Caco-2 (cell line): ENCODE measurements around the gene TCL1A. TPM values are rescaled to one million over a fixed set of nuclear protein-coding genes. Genes with fewer than 3 reads are reported as not detected.

Experiments used
- BruUV-seq: library from RNA; stranded (reverse); fragments of 400-500 nt; replicated peaks from 2 replicates; lab custom pipeline; 2021; lab: Mats Ljungman, UMichigan
- CTCF ChIA-PET: fragments of 300-600 bp; sonication (Branson Sonifier 250); formaldehyde crosslinking; loops from one replicate; lab custom pipeline; 2022; ENCODE audit warnings: antibody characterized with exemption; lab: Charles Lee
- POLR2A ChIA-PET: fragments of 300-600 bp; sonication (Branson Sonifier 250); formaldehyde crosslinking; loops from one replicate; lab custom pipeline; 2022; ENCODE audit warnings: antibody characterized with exemption; lab: Charles Lee
- DNase-seq, 2 experiments: peaks; one replicate each; pipeline versions ENCODE4 v3.0.0 to v3.0.0-alpha.2; 2020 to 2022
- H3K27me3 ChIP-seq: replicated peaks from 2 replicates; pipeline ENCODE4 v1.6.0; 2011; ENCODE audit warnings: low read length; ENCODE audit not compliant: control insufficient read depth, insufficient read depth
- H3K36me3 ChIP-seq: 2 replicates; pipeline ENCODE4 v1.5.1; 2011; ENCODE audit warnings: low read length; ENCODE audit not compliant: control insufficient read depth, insufficient read depth
- H3K4me1 ChIP-seq: fragments of 250-450 bp; sonication (Bioruptor Pico); 2 replicates; pipeline ENCODE4 v1.5.1; 2020; ENCODE audit warnings: mild to moderate bottlenecking
- H3K4me3 ChIP-seq: 2 replicates; pipeline ENCODE4 v1.5.1; 2011; ENCODE audit warnings: low read depth, mild to moderate bottlenecking, control low read depth, low read length
- H3K9me3 ChIP-seq: fragments of 250-450 bp; sonication (Bioruptor Pico); 2 replicates; pipeline ENCODE4 v1.5.1; 2020; ENCODE audit warnings: mild to moderate bottlenecking, moderate library complexity
- H3K27ac Mint-ChIP-seq: one replicate; pipeline ENCODE4 v1.8.0; 2022; ENCODE audit warnings: mixed read lengths; ENCODE audit not compliant: unreplicated experiment
- H3K27me3 Mint-ChIP-seq: one replicate; pipeline ENCODE4 v1.8.0; 2022; ENCODE audit warnings: mixed read lengths; ENCODE audit not compliant: insufficient read depth, unreplicated experiment
- H3K36me3 Mint-ChIP-seq: one replicate; pipeline ENCODE4 v1.8.0; 2022; ENCODE audit warnings: mild to moderate bottlenecking, mixed read lengths; ENCODE audit not compliant: insufficient read depth, unreplicated experiment
- H3K4me1 Mint-ChIP-seq: one replicate; pipeline ENCODE4 v1.8.0; 2022; ENCODE audit warnings: low read depth, mixed read lengths; ENCODE audit not compliant: unreplicated experiment
- H3K4me3 Mint-ChIP-seq: one replicate; pipeline ENCODE4 v1.8.0; 2022; ENCODE audit warnings: mild to moderate bottlenecking, moderate library complexity, mixed read lengths; ENCODE audit not compliant: unreplicated experiment
- H3K9me3 Mint-ChIP-seq: one replicate; pipeline ENCODE4 v1.8.0; 2022; ENCODE audit warnings: mixed read lengths; ENCODE audit not compliant: unreplicated experiment
- intact Hi-C: fragments of 100-400 bp; cut with micrococcal nuclease; formaldehyde crosslinking; loops from one replicate; pipeline ENCODE4 v1.10.0; 2022; ENCODE audit not compliant: unreplicated experiment
- total RNA-seq: library from RNA; stranded (reverse); gene quantifications from 2 replicates; pipeline ENCODE4 v1.2.3, GENCODE V29; 2022
- TF ChIP-seq, protein P1 (sequence below), 2 experiments: fragments of 200-600 bp in 1 of 2; IDR thresholded peaks; 1 replicate in 1 of 2; 2 replicates in 1 of 2; pipeline versions ENCODE4 v1.5.1 to v1.8.0; 2011 to 2022; ENCODE audit warnings: antibody characterized with exemption in 1 of 2, control low read depth in 1 of 2, inconsistent platforms in 1 of 2, low read depth in 1 of 2, low read length in 1 of 2, mild to moderate bottlenecking in 1 of 2, moderate library complexity in 1 of 2; ENCODE audit not compliant: insufficient read depth in 1 of 2, severe bottlenecking in 1 of 2, unreplicated experiment in 1 of 2

TCL1A gene
- total RNA-seq, 1 experiment from 2014 or later = not detected

DNA sequence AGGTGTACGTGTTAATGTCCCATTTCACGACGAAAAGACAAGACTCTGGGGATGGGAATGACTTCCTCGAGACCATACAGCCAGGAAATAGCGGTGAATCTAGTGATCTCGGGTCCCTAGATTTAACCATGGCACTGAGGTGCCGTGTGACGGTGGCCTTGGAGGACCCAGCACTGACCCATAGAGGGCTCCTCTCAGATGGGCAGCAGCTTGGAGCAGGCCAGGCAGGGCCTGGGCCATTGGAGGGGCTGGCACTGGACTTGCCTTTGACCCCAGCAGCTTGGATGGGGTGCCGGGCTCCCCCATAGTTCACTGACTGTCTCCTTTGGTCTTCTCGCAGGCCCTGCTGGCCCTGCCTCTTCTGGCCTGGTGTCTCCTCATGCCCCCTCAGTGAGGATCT, 22.3 kb downstream of the TCL1A start:
- Mint-ChIP-seq H3K27me3 (peaks cover 23% of the 10 kb centered on the region), H3K9me3 (no peaks in the 10 kb centered on the region), H3K36me3 (no peaks in the 10 kb centered on the region), H3K4me1 (no peaks in the 10 kb centered on the region), H3K27ac (no peak overlapping the region), H3K4me3 (no peak overlapping the region)
- H3K4me3 ChIP-seq = no peak overlapping the region
- TF ChIP-seq, protein P1, sequence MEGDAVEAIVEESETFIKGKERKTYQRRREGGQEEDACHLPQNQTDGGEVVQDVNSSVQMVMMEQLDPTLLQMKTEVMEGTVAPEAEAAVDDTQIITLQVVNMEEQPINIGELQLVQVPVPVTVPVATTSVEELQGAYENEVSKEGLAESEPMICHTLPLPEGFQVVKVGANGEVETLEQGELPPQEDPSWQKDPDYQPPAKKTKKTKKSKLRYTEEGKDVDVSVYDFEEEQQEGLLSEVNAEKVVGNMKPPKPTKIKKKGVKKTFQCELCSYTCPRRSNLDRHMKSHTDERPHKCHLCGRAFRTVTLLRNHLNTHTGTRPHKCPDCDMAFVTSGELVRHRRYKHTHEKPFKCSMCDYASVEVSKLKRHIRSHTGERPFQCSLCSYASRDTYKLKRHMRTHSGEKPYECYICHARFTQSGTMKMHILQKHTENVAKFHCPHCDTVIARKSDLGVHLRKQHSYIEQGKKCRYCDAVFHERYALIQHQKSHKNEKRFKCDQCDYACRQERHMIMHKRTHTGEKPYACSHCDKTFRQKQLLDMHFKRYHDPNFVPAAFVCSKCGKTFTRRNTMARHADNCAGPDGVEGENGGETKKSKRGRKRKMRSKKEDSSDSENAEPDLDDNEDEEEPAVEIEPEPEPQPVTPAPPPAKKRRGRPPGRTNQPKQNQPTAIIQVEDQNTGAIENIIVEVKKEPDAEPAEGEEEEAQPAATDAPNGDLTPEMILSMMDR (IDR thresholded peaks at IDR 0.05; ENCODE audit: insufficient read depth in 1 of 2, low read depth in 1 of 2, low read length in 1 of 2, severe bottlenecking in 1 of 2, unreplicated experiment in 1 of 2) = no peak
- no peaks in the 10 kb centered on the region for H3K4me1 ChIP-seq
- BruUV-seq = no TSS peak
- H3K27me3 ChIP-seq = no peaks in the 10 kb centered on the region; the same call in none of the 2 replicates
- no peak for DNase-seq
- CTCF ChIA-PET = no interaction called here
- POLR2A ChIA-PET = no interaction called here
- intact Hi-C loops = no loop called here
- no peaks in the 10 kb centered on the region for H3K9me3 ChIP-seq
- no peaks in the 10 kb centered on the region for H3K36me3 ChIP-seq

DNA sequence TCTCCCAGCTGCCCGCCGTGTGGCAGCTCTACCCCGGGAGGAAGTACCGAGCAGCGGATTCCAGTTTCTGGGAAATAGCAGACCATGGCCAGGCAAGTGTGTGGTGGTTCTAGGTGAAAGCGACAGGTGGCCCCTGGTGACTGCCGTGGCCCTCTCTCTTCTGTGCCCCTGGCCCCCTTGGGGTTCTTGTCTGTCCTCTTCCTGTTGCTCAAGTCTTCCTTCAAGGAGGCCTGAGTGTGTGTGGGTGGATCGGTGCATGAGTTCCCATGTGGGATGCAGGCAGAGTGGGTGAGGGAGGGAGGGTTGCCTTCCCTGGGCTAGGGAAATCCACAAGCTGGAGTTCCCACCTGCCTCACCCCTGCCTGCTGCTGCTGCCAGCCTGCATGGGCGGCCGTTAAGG, 23.1 kb downstream of the TCL1A start:
- POLR2A ChIA-PET = no interaction called here
- Histone ChIP-seq H3K4me3 (no peak overlapping the region), H3K36me3 (no peaks in the 10 kb centered on the region), H3K27me3 (no peaks in the 10 kb centered on the region; the same call in 1 of the 2 replicates), H3K9me3 (no peaks in the 10 kb centered on the region), H3K4me1 (no peaks in the 10 kb centered on the region)
- Mint-ChIP-seq H3K9me3 (no peaks in the 10 kb centered on the region), H3K4me1 (no peaks in the 10 kb centered on the region), H3K27me3 (peaks cover 18% of the 10 kb centered on the region), H3K27ac (no peak overlapping the region), H3K4me3 (no peak overlapping the region), H3K36me3 (no peaks in the 10 kb centered on the region)
- CTCF ChIA-PET = interaction anchor here (0.6 to 1.8 kb wide), 3 partner anchors 25 to 1008 kb away, joined by 3 to 7 read pairs (median 5); no protein-coding TSS in a partner anchor
- intact Hi-C loops = no loop called here
- no TSS peak for BruUV-seq
- DNase-seq = no peak
- TF ChIP-seq, protein P1 (IDR thresholded peaks at IDR 0.05; ENCODE audit: insufficient read depth in 1 of 2, low read depth in 1 of 2, low read length in 1 of 2, severe bottlenecking in 1 of 2, unreplicated experiment in 1 of 2) = no peak

DNA sequence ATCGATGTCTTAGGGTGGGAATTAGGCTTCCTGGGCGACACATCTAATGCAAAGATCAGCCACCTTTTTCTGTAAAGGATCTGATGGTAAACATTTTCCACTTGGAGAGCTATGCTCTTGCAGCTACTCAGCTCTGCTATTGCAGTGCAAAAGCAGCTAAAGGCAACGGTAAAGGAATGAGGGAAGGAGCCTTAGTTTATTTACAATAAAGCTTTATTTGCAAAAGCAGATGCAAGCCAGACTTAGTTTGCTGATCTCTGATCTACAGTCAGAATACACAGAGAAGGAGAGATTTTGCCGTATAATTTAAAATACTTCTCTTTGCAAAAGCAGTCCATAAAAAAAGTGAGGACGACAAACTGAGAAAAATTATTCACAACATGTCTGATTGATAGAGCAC, 24.5 kb downstream of the TCL1A start:
- no peaks in the 10 kb centered on the region for H3K36me3 ChIP-seq
- POLR2A ChIA-PET = no interaction called here
- Mint-ChIP-seq H3K4me1 (no peaks in the 10 kb centered on the region), H3K36me3 (no peaks in the 10 kb centered on the region), H3K27me3 (peaks cover 18% of the 10 kb centered on the region), H3K4me3 (no peak overlapping the region), H3K9me3 (no peaks in the 10 kb centered on the region), H3K27ac (no peak overlapping the region)
- H3K4me3 ChIP-seq = no peak overlapping the region
- CTCF ChIA-PET = interaction anchor here (1.8 kb wide), 1 partner anchor 24 kb away, joined by 7 read pairs; no protein-coding TSS in a partner anchor
- no TSS peak for BruUV-seq
- no peaks in the 10 kb centered on the region for H3K4me1 ChIP-seq
- H3K27me3 ChIP-seq = no peaks in the 10 kb centered on the region
- DNase-seq = no peak
- TF ChIP-seq, protein P1 (IDR thresholded peaks at IDR 0.05; ENCODE audit: insufficient read depth in 1 of 2, low read depth in 1 of 2, low read length in 1 of 2, severe bottlenecking in 1 of 2, unreplicated experiment in 1 of 2) = no peak
- intact Hi-C loops = no loop called here
- no peaks in the 10 kb centered on the region for H3K9me3 ChIP-seq
